PFSK-1 (cell line): ENCODE data around the gene BCAS4.

Experiments
- FOXP2 ChIP-seq: optimal IDR thresholded peaks from 2 replicates; pipeline ENCODE3; 2011; ENCODE audit warnings: borderline replicate concordance, control low read depth, inconsistent platforms; ENCODE audit not compliant: insufficient read depth; ENCODE audit errors: extremely low read length, extremely low read depth
- POLR2AphosphoS5 ChIP-seq: IDR thresholded peaks from 2 replicates; pipeline ENCODE4 v1.6.1; 2012; ENCODE audit warnings: low read depth, mild to moderate bottlenecking, control low read depth, low read length, moderate library complexity
- REST ChIP-seq, 2 experiments: IDR thresholded peaks; 2 replicates each; pipeline versions ENCODE4 v1.6.1 to v1.8.0; 2011 to 2012; ENCODE audit warnings: low read depth in 2 of 2, low read length in 2 of 2, control low read depth in 1 of 2, inconsistent platforms in 1 of 2, mild to moderate bottlenecking in 1 of 2, moderate library complexity in 1 of 2; ENCODE audit not compliant: insufficient read depth in 1 of 2
- SIN3A ChIP-seq: IDR thresholded peaks from 2 replicates; pipeline ENCODE4 v1.6.1; 2012; ENCODE audit warnings: mild to moderate bottlenecking, low read length, moderate library complexity, borderline replicate concordance; ENCODE audit not compliant: insufficient read depth
- TAF1 ChIP-seq: IDR thresholded peaks from 2 replicates; pipeline ENCODE4 v1.6.1; 2012; ENCODE audit warnings: low read length, control low read depth, borderline replicate concordance; ENCODE audit not compliant: insufficient read depth

The BCAS4 gene

GRCh38 chr20:50759678-50760077, 35.2 kb upstream of the BCAS4 start:
- TF ChIP-seq TAF1 (no peak), REST (IDR thresholded peaks at IDR 0.05; ENCODE audit: insufficient read depth in 1 of 2, low read depth in 2 of 2, low read length in 2 of 2) (no peak), POLR2AphosphoS5 (no peak), FOXP2 (no peak), SIN3A (no peak)

GRCh38 chr20:50762045-50762422, 32.8 kb upstream of the BCAS4 start:
- TF ChIP-seq SIN3A (no peak), REST (IDR thresholded peaks at IDR 0.05; ENCODE audit: insufficient read depth in 1 of 2, low read depth in 2 of 2, low read length in 2 of 2) (no peak), FOXP2 (no peak), POLR2AphosphoS5 (no peak), TAF1 (no peak)

- TF ChIP-seq REST (IDR thresholded peaks at IDR 0.05; ENCODE audit: insufficient read depth in 1 of 2, low read depth in 2 of 2, low read length in 2 of 2): no peak
- TF ChIP-seq FOXP2: no peak
Measured at GRCh38 chr20:50762435-50763220, 32.2 kb upstream of the BCAS4 start.

GRCh38 chr20:50765674-50766073, 29.2 kb upstream of the BCAS4 start:
- TF ChIP-seq POLR2AphosphoS5: no peak
- TF ChIP-seq TAF1: no peak
- TF ChIP-seq REST (IDR thresholded peaks at IDR 0.05; ENCODE audit: insufficient read depth in 1 of 2, low read depth in 2 of 2, low read length in 2 of 2): no peak
- TF ChIP-seq SIN3A: no peak
